ENCODE results near the gene MPEG1.

DNA sequence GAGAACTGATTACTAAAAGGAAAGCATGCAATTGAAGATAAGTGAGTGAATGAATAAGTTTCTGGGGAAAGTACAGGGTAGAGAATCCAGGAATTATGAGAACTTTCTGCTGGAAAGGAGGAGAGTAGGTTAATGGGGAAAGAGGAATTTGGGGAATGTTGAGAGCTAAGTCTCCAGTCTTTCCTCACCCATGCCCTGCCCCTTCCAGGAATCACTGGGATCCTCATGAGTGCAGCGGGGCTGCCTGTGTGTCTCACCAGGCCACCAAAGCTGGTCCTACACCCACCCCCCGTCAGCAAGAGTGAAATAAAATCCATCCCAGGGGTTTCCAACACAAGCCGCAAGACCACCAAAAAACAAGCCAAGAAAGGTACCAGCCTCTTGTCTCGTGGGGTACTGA lies 23.8 kb downstream of the MPEG1 start:
- TF ChIP-seq, protein P1, sequence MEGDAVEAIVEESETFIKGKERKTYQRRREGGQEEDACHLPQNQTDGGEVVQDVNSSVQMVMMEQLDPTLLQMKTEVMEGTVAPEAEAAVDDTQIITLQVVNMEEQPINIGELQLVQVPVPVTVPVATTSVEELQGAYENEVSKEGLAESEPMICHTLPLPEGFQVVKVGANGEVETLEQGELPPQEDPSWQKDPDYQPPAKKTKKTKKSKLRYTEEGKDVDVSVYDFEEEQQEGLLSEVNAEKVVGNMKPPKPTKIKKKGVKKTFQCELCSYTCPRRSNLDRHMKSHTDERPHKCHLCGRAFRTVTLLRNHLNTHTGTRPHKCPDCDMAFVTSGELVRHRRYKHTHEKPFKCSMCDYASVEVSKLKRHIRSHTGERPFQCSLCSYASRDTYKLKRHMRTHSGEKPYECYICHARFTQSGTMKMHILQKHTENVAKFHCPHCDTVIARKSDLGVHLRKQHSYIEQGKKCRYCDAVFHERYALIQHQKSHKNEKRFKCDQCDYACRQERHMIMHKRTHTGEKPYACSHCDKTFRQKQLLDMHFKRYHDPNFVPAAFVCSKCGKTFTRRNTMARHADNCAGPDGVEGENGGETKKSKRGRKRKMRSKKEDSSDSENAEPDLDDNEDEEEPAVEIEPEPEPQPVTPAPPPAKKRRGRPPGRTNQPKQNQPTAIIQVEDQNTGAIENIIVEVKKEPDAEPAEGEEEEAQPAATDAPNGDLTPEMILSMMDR (IDR thresholded peaks at IDR 0.05): no peak
- no peak for TF ChIP-seq EP300 (IDR thresholded peaks at IDR 0.05)
- TF ChIP-seq POLR2AphosphoS5 (IDR thresholded peaks at IDR 0.05): no peak
